HepG2 (cell line): ENCODE data around the gene DLX5. TPM values are rescaled to one million over a fixed set of nuclear protein-coding genes. Genes with fewer than 3 reads are reported as not detected.
A peak's percentile ranks its signal among the peaks of the same experiment; 100 is the strongest.

Experiments
- ATAC-seq: fragments of 200-7000 bp; cut with Tn5 transposase; 3 replicates; pipeline ENCODE4 v1.9.1; 2020; ENCODE audit warnings: mild to moderate bottlenecking, moderate library complexity
- BruUV-seq: library from RNA; stranded (reverse); fragments of 400-500 nt; replicated peaks from 2 replicates; lab custom pipeline; 2021; lab: Mats Ljungman, UMichigan
- CTCF ChIA-PET: fragments of 300-600 bp; formaldehyde crosslinking; extraction: SDS; loops from one replicate; lab custom pipeline; 2021; ENCODE audit warnings: low total read pairs, inconsistent platforms, low intra/inter-chr PET ratio; lab: Yijun Ruan, JAX
- POLR2A ChIA-PET: fragments of 350-600 bp; sonication (Branson Sonifier 250); formaldehyde crosslinking; loops from one replicate; lab custom pipeline; 2020; ENCODE audit warnings: antibody characterized with exemption, inconsistent platforms; lab: Yijun Ruan, JAX
- DNase-seq: peaks from one replicate; pipeline ENCODE4 v3.0.0-alpha.2; 2015; ENCODE audit warnings: low spot score
- FAIRE-seq: peaks from 3 replicates; lab custom pipeline; 2011; peaks lifted over from hg19 to GRCh38; lab: Jason Lieb, UNC
- H2AFZ ChIP-seq: one replicate; pipeline ENCODE4 v1.6.1; 2011; ENCODE audit warnings: low read length, inconsistent platforms
- H3K27ac ChIP-seq: fragments of 300-600 bp; 3 replicates; pipeline ENCODE4 v1.8.0; 2011; ENCODE audit warnings: mixed run types, mild to moderate bottlenecking, mixed read lengths, low read length, inconsistent platforms; ENCODE audit not compliant: insufficient read depth; ENCODE audit errors: extremely low read length
- H3K27me3 ChIP-seq, 2 experiments: fragments of 200-600 bp in 1 of 2; 2 replicates in 1 of 2; 3 replicates in 1 of 2; pipeline versions ENCODE4 v1.6.0 to v1.8.0; 2011; ENCODE audit warnings: low read length in 2 of 2, mild to moderate bottlenecking in 2 of 2, moderate library complexity in 2 of 2, inconsistent platforms in 1 of 2; ENCODE audit not compliant: insufficient read depth in 2 of 2, control insufficient read depth in 1 of 2
- H3K36me3 ChIP-seq, 2 experiments: fragments of 200-600 bp in 1 of 2; replicated peaks in 1 of 2; 2 replicates in 1 of 2; 3 replicates in 1 of 2; pipeline versions ENCODE4 v1.5.1 to v1.8.0; 2011; ENCODE audit warnings: low read length in 2 of 2, inconsistent platforms in 1 of 2; ENCODE audit not compliant: insufficient read depth in 2 of 2, control insufficient read depth in 1 of 2
- H3K4me1 ChIP-seq: 2 replicates; pipeline ENCODE4 v1.5.1; 2012; ENCODE audit warnings: low read length, inconsistent platforms; ENCODE audit not compliant: insufficient read depth
- H3K4me2 ChIP-seq: 2 replicates; pipeline ENCODE4 v1.6.0; 2011; ENCODE audit warnings: low read depth, low read length, inconsistent platforms
- H3K4me3 ChIP-seq, 3 experiments: fragments of 200-600 bp in 1 of 3; sonication (generic), shearing (Covaris generic) in 1 of 3; replicated peaks in 1 of 3; 2 replicates each; pipeline ENCODE4 v1.5.1; 2011 to 2016; ENCODE audit warnings: low read length in 3 of 3, inconsistent platforms in 2 of 3, low read depth in 2 of 3, mild to moderate bottlenecking in 2 of 3, control low read depth in 1 of 3, mixed read lengths in 1 of 3; ENCODE audit not compliant: insufficient read depth in 1 of 3
- H3K79me2 ChIP-seq: one replicate; pipeline ENCODE4 v1.6.1; 2011; ENCODE audit warnings: low read length, inconsistent platforms; ENCODE audit not compliant: insufficient read depth
- H3K9ac ChIP-seq: 2 replicates; pipeline ENCODE4 v1.6.0; 2011; ENCODE audit warnings: mild to moderate bottlenecking, low read depth, low read length, inconsistent platforms; ENCODE audit not compliant: insufficient read depth
- H3K9me3 ChIP-seq: 2 replicates; pipeline ENCODE4 v1.5.1; 2012; ENCODE audit warnings: mild to moderate bottlenecking, low read length
- H4K20me1 ChIP-seq: 2 replicates; pipeline ENCODE4 v1.6.0; 2011; ENCODE audit warnings: inconsistent platforms, mild to moderate bottlenecking, low read length, moderate library complexity; ENCODE audit not compliant: insufficient read depth
- GZF1 ChIP-seq: sonication (generic); formaldehyde crosslinking; IDR thresholded peaks from 2 replicates; pipeline ENCODE4 v1.5.1; 2020; ENCODE audit warnings: mild to moderate bottlenecking, missing genetic modification reagents
- HCFC1 ChIP-seq: fragments of 150-350 bp; IDR thresholded peaks from 2 replicates; pipeline ENCODE4 v1.6.1; 2014; ENCODE audit warnings: low read depth, low read length
- NFYB ChIP-seq: sonication (generic); formaldehyde crosslinking; IDR thresholded peaks from 2 replicates; pipeline ENCODE4 v1.4.0; 2020; ENCODE audit warnings: missing genetic modification reagents
- SOX5 ChIP-seq: IDR thresholded peaks from 2 replicates; pipeline ENCODE4 v1.6.1; 2016; ENCODE audit warnings: borderline replicate concordance
- ZSCAN30 ChIP-seq: sonication (generic); formaldehyde crosslinking; IDR thresholded peaks from 2 replicates; pipeline ENCODE4 v1.5.0; 2020; ENCODE audit warnings: mild to moderate bottlenecking, missing genetic modification reagents
- WGBS: methylation state at CpG from one replicate; pipeline ENCODE4 v1.1.6; 2017; ENCODE audit warnings: low lambda C conversion rate; 5-methylcytosine and 5-hydroxymethylcytosine counted together
- in situ Hi-C: cut with HindIII; loops from 2 replicates; pipeline ENCODE4 v1.10.0; 2017; ENCODE audit warnings: low pct_unique_long_range_greater_than_20kb; ENCODE audit not compliant: extremely low pct_ligation_motif_present
- intact Hi-C: fragments of 100-400 bp; cut with micrococcal nuclease; formaldehyde crosslinking; loops from one replicate; pipeline ENCODE4 v1.10.0; 2022; ENCODE audit not compliant: unreplicated experiment
- polyA plus RNA-seq, 8 experiments: library from polyadenylated mRNA; depleted of rRNA in 3 of 8; stranded (reverse) in 7 of 8; unstranded in 1 of 8; fragments of >200 nt; fragmentation: Illumina TruSeq in 4 of 8; extraction: Trizol in 4 of 8; gene quantifications; 2 replicates each; pipeline versions ENCODE4 v1.2.1 to v1.2.3, GENCODE V29; 2011 to 2016; ENCODE audit warnings: low read depth in 4 of 8, missing spikeins in 1 of 8, mixed read lengths in 1 of 8; ENCODE audit not compliant: insufficient read depth in 1 of 8
- total RNA-seq, 5 experiments: library from RNA; depleted of rRNA; stranded (reverse); fragments of >200 nt; fragmentation: Illumina TruSeq; extraction: Trizol; gene quantifications; 2 replicates each; pipeline ENCODE4 v1.2.3, GENCODE V29; 2016; ENCODE audit warnings: low read depth in 1 of 5

DLX5 gene
- total and polyA plus RNA-seq, 2 of the 13 experiments (the other 11 are each of a cell fraction or from before 2014, with no cell fraction given) = not detected

- no peak for DNase-seq
- FAIRE-seq = no peak
- peak overlapping the region; percentile 90 for H3K27ac ChIP-seq
- H2AFZ ChIP-seq = no peak overlapping the region
- POLR2A ChIA-PET = interaction anchor here (1.1 to 4.8 kb wide), 12 partner anchors 9 to 701 kb away, joined by 3 to 163 read pairs (median 7); partner anchors contain the start of gene SEM1
- H3K79me2 ChIP-seq = peaks cover 9% of the 10 kb centered on the region
- CTCF ChIA-PET = no interaction called here
- intact Hi-C loops (loop anchor here (2.0 to 10.0 kb wide), 5 partner anchors 34 to 927 kb away; partner anchors contain the start of gene SLC25A13), in situ Hi-C loops (loop anchor here (25.0 kb wide), 1 partner anchor 692 kb away; the partner anchor contains the start of gene SLC25A13)
- H4K20me1 ChIP-seq = no peaks in the 10 kb centered on the region
- 46% methylated on average over 20 of the region's 20 CpGs for WGBS
- peaks cover 35% of the 10 kb centered on the region for H3K4me1 ChIP-seq
- ATAC-seq = no peak
- no peaks in the 10 kb centered on the region; a peak in 1 of 5 replicates for H3K27me3 ChIP-seq
- TSS peak; percentile 47 for BruUV-seq
- peak overlapping the region; percentile 78 to 80 (median 79) for H3K4me3 ChIP-seq
- H3K36me3 ChIP-seq = peaks cover under 1 to 4% of the 10 kb centered on the region in 2 experiments; a peak in 2 of 5 replicates
- H3K4me2 ChIP-seq = peak overlapping the region; percentile 76
- no peaks in the 10 kb centered on the region for H3K9me3 ChIP-seq
- TF ChIP-seq ZSCAN30 (CRISPR knock-in tag) (0 out of 2 replicates have a peak, but pooled peaks have one; percentile 13), SOX5 (CRISPR knock-in tag) (no peak), GZF1 (CRISPR knock-in tag) (0 out of 2 replicates have a peak, but pooled peaks have one; percentile 42), NFYB (no peak), HCFC1 (no peak)
- peak overlapping the region; percentile 86 for H3K9ac ChIP-seq
Measured at GRCh38 chr7:97004247-97005182, 20.1 kb downstream of the DLX5 start.
